Type B pancreatic cell (in vitro differentiated cells): Measurements from ENCODE around the gene DPP6. TPM values are rescaled to one million over a fixed set of nuclear protein-coding genes. Genes with fewer than 3 reads are reported as not detected.

Experiments used
- DNase-seq: peaks from one replicate; pipeline ENCODE4 v3.0.0; 2021; ENCODE audit warnings: mixed read lengths; ENCODE audit not compliant: unreplicated experiment; ENCODE audit errors: extremely low spot score
- H3K27ac Mint-ChIP-seq: 2 replicates; pipeline ENCODE4 v1.8.0; 2021; ENCODE audit warnings: mild to moderate bottlenecking, mixed read lengths
- H3K27me3 Mint-ChIP-seq: 2 replicates; pipeline ENCODE4 v1.8.0; 2021; ENCODE audit warnings: mixed read lengths
- H3K36me3 Mint-ChIP-seq: 2 replicates; pipeline ENCODE4 v1.8.0; 2021; ENCODE audit warnings: mixed read lengths
- H3K4me1 Mint-ChIP-seq: one replicate; pipeline ENCODE4 v1.8.0; 2021; ENCODE audit warnings: mixed read lengths; ENCODE audit not compliant: unreplicated experiment
- H3K4me3 Mint-ChIP-seq: 2 replicates; pipeline ENCODE4 v1.8.0; 2021; ENCODE audit warnings: mild to moderate bottlenecking, mixed read lengths
- H3K9me3 Mint-ChIP-seq: 2 replicates; pipeline ENCODE4 v1.8.0; 2021; ENCODE audit warnings: mixed read lengths
- total RNA-seq: library from RNA; stranded (reverse); gene quantifications from 2 replicates; pipeline ENCODE4 v1.2.1, GENCODE V29; 2021; ENCODE audit warnings: low replicate concordance
- TF ChIP-seq, protein P1 (sequence below): fragments of 200-600 bp; sonication (generic); conservative IDR thresholded peaks from 2 replicates; pipeline ENCODE4 v1.5.0; 2021; ENCODE audit warnings: antibody characterized with exemption, mild to moderate bottlenecking

The DPP6 gene
- total RNA-seq, 1 donor from 2014 or later = 4.1 TPM

DNA sequence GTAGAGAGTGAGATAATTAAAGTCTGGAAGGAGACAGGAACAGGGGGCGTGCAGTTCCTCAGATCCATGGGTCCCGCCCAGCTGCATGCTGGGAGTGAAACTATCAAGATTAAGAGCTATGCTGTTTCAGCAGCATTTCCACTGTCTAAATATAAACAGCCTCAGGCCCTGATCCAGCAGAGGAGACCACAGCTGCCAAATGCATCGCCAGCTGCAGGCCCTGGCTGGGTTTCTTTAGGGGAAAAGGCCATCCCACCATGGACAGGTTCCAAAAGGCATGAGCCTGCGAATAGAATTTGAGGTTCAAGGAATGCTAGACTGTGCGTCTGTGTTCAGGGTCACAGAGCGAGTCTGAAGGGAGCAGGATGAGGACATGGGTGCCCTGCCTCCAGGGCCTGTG lies 539.3 kb downstream of the DPP6 start:
- H3K36me3 Mint-ChIP-seq = no peaks in the 10 kb centered on the region
- no peak overlapping the region for H3K4me3 Mint-ChIP-seq
- TF ChIP-seq, protein P1, sequence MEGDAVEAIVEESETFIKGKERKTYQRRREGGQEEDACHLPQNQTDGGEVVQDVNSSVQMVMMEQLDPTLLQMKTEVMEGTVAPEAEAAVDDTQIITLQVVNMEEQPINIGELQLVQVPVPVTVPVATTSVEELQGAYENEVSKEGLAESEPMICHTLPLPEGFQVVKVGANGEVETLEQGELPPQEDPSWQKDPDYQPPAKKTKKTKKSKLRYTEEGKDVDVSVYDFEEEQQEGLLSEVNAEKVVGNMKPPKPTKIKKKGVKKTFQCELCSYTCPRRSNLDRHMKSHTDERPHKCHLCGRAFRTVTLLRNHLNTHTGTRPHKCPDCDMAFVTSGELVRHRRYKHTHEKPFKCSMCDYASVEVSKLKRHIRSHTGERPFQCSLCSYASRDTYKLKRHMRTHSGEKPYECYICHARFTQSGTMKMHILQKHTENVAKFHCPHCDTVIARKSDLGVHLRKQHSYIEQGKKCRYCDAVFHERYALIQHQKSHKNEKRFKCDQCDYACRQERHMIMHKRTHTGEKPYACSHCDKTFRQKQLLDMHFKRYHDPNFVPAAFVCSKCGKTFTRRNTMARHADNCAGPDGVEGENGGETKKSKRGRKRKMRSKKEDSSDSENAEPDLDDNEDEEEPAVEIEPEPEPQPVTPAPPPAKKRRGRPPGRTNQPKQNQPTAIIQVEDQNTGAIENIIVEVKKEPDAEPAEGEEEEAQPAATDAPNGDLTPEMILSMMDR = no peak
- no peaks in the 10 kb centered on the region for H3K9me3 Mint-ChIP-seq
- H3K27me3 Mint-ChIP-seq = peaks cover 6% of the 10 kb centered on the region
- H3K27ac Mint-ChIP-seq = no peak overlapping the region
- no peak for DNase-seq
- H3K4me1 Mint-ChIP-seq = no peaks in the 10 kb centered on the region

DNA sequence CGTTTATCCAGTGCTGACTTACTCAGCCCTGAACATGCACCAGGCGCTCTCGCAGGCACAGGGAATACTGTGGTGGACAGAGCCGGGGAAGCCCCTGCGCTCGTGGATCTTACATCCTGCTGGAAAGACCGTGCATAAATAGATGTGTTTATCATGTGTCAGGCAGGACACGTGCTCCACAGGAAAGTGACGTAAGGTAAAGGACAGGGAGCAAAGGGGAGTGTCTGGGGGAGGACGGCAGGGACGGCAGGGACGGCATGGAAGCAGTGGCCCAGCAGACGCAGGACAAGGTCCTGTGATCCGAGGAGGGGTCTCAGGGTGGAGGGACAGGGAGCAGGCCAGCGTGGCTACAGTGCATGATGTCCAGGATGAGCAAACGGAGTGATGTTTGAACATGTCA lies 540.2 kb downstream of the DPP6 start:
- TF ChIP-seq, protein P1 = no peak

DNA sequence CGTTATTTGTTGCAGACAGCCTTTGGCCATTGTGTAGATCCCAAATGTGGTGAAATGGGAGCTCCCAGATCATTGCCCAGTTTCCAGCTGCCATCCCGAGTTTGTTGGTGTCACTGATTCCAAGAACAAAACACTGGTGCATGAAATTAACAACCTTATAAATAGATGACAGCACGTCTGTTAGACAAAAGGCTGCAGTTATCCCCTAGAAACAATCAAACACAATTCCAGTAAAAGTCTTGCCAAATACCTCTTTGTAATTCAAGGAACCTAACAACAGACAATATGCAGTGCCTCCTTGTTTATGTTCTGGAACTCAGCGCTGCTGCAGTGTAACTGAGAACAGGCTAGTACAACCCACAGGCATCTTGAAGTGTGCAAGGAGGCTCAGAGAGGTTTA lies 546.2 kb downstream of the DPP6 start:
- Mint-ChIP-seq H3K9me3 (no peaks in the 10 kb centered on the region), H3K4me1 (no peaks in the 10 kb centered on the region), H3K27ac (no peak overlapping the region), H3K36me3 (no peaks in the 10 kb centered on the region), H3K4me3 (no peak overlapping the region), H3K27me3 (peaks cover 2% of the 10 kb centered on the region)
- no peak for DNase-seq
- TF ChIP-seq, protein P1 = no peak

More for the DNA sequence above, 540.2 kb downstream of the DPP6 start:
- Mint-ChIP-seq H3K36me3 (no peaks in the 10 kb centered on the region), H3K27me3 (peaks cover under 1% of the 10 kb centered on the region), H3K27ac (peak overlapping the region; percentile 19), H3K9me3 (no peaks in the 10 kb centered on the region), H3K4me1 (no peaks in the 10 kb centered on the region), H3K4me3 (no peak overlapping the region)
- no peak for DNase-seq

DNA sequence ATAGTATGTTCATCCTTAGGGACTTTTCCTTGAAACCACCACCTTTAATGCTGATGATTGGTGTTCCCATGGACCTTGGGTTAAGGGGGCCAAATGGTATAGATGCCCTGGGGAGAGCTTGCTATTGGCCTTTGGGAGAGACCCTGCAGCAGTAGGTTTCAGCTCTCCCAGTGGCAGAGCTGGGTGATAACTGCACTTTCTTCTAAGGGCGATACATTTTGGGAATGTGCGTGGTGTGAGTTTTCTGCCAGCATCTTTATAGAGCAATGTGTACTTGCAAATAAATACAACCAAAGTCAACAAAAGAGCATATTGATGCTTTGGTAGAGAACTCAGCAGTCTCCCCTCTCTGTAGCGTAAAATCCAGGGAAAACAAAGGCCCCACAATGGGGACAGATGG lies 546.7 kb downstream of the DPP6 start:
- no peak overlapping the region for H3K27ac Mint-ChIP-seq
- DNase-seq = no peak
- no peak overlapping the region for H3K4me3 Mint-ChIP-seq
- H3K27me3 Mint-ChIP-seq = peaks cover 2% of the 10 kb centered on the region
- TF ChIP-seq, protein P1 = no peak
- no peaks in the 10 kb centered on the region for H3K36me3 Mint-ChIP-seq
- H3K9me3 Mint-ChIP-seq = no peaks in the 10 kb centered on the region
- H3K4me1 Mint-ChIP-seq = no peaks in the 10 kb centered on the region

DNA sequence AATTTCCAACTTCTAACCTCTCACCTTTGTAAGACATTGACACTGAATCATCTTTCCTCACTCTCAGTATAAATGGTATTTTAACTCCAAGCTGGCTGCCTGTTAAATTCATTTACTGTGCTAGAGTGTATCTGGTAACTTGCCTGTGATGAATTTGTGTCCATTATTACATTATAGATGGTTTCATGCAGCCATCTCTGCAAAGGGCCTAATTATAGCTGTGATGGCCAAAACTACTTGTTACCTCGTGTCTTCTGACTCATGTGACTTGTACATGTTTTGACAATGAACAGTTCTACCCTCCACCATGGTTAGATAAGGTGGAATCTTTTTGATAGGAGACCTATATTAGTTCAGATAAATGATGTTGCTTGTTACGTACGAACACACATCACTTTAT lies 558.7 kb downstream of the DPP6 start:
- Mint-ChIP-seq H3K4me3 (no peak overlapping the region), H3K9me3 (no peaks in the 10 kb centered on the region), H3K27me3 (no peaks in the 10 kb centered on the region), H3K36me3 (no peaks in the 10 kb centered on the region), H3K4me1 (no peaks in the 10 kb centered on the region), H3K27ac (no peak overlapping the region)
- no peak for DNase-seq
- TF ChIP-seq, protein P1 = no peak

DNA sequence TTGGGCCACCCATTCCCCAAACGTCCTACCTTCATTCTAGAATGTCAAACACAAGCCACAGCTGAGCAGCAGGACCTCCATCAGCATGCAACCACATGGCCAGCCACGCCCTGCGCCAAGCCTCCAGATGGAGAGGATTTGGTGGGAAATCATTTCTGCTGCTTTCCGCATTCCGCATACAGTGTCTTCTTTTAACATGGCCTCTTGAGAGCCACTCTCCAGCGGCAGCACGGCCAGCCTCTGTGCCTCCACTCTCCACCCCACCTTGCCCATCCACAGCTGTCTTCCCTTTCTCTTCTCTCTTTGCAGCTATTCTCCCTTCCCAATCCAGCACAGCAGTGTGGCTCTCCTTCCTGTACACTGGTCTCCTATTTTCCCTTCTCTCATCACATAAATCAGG lies 561.6 kb downstream of the DPP6 start:
- DNase-seq = no peak
- H3K27ac Mint-ChIP-seq = no peak overlapping the region
- no peak overlapping the region for H3K4me3 Mint-ChIP-seq
- H3K9me3 Mint-ChIP-seq = no peaks in the 10 kb centered on the region
- no peaks in the 10 kb centered on the region for H3K36me3 Mint-ChIP-seq
- TF ChIP-seq, protein P1 = no peak
- no peaks in the 10 kb centered on the region for H3K4me1 Mint-ChIP-seq
- no peaks in the 10 kb centered on the region for H3K27me3 Mint-ChIP-seq
